ENCODE results near the gene NEIL3. TPM values are rescaled to one million over a fixed set of nuclear protein-coding genes. Genes with fewer than 3 reads are reported as not detected.

Gene NEIL3
- total and polyA plus RNA-seq, 2 experiments from 2014 or later = 2.4 to 3.7 TPM

GRCh38 chr4:177275999-177276398 is 33.7 kb upstream of the NEIL3 start:
- Histone ChIP-seq H3K9me3 (ENCODE audit: low read depth) (no peaks in the 10 kb centered on the region), H3K9ac (no peak overlapping the region)

GRCh38 chr4:177281351-177281909 is 28.2 kb upstream of the NEIL3 start:
- H4K20me1 ChIP-seq (ENCODE audit: insufficient read depth) = no peaks in the 10 kb centered on the region
- H3K9me2 ChIP-seq (ENCODE audit: insufficient read depth) = no peaks in the 10 kb centered on the region
- no peak overlapping the region for H3K27ac ChIP-seq
- no peak overlapping the region for H3K9ac ChIP-seq
- H3K27me3 ChIP-seq (replicated peaks; ENCODE audit: insufficient read depth) = no peaks in the 10 kb centered on the region
- in situ Hi-C loops (cut with MboI) = no loop called here
- TF ChIP-seq EZH2phosphoT487 (IDR thresholded peaks at IDR 0.05; ENCODE audit: insufficient read depth, low read depth) = no peak
- no peak for TF ChIP-seq EZH2 (IDR thresholded peaks at IDR 0.05; ENCODE audit: insufficient read depth, poor library complexity, severe bottlenecking)
- H3K4me1 ChIP-seq (ENCODE audit: insufficient read depth) = peaks cover 12% of the 10 kb centered on the region
- H3K79me2 ChIP-seq (ENCODE audit: insufficient read depth) = no peaks in the 10 kb centered on the region
- no peak overlapping the region for H3K4me3 ChIP-seq
- H3K4me2 ChIP-seq (ENCODE audit: unreplicated experiment) = no peak overlapping the region
- 80 to 87% methylated on average over 4 of the region's 4 CpGs for WGBS, 2 experiments (ENCODE audit: low coverage in 1 of 2, low lambda C conversion rate in 2 of 2, missing lambda C conversion rate in 2 of 2)
- H3K9me3 ChIP-seq (ENCODE audit: low read depth) = no peaks in the 10 kb centered on the region
- DNase-seq = peak; percentile 34
- H3K36me3 ChIP-seq (ENCODE audit: low read depth) = no peaks in the 10 kb centered on the region
- H3F3A ChIP-seq (ENCODE audit: insufficient read depth) = peaks cover 5% of the 10 kb centered on the region
- H2AFZ ChIP-seq = no peak overlapping the region

More at GRCh38 chr4:177275999-177276398, 33.7 kb upstream of the NEIL3 start:
- Histone ChIP-seq H3K79me2 (ENCODE audit: insufficient read depth) (no peaks in the 10 kb centered on the region), H3K27ac (no peak overlapping the region), H4K20me1 (ENCODE audit: insufficient read depth) (no peaks in the 10 kb centered on the region), H3F3A (ENCODE audit: insufficient read depth) (no peaks in the 10 kb centered on the region), H2AFZ (no peak overlapping the region), H3K4me3 (no peak overlapping the region), H3K9me2 (ENCODE audit: insufficient read depth) (no peaks in the 10 kb centered on the region), H3K4me2 (ENCODE audit: unreplicated experiment) (no peak overlapping the region), H3K27me3 (replicated peaks; ENCODE audit: insufficient read depth) (no peaks in the 10 kb centered on the region), H3K36me3 (ENCODE audit: low read depth) (no peaks in the 10 kb centered on the region), H3K4me1 (ENCODE audit: insufficient read depth) (no peaks in the 10 kb centered on the region)
- DNase-seq = no peak
- in situ Hi-C loops (cut with MboI) = no loop called here
- TF ChIP-seq EZH2phosphoT487 (IDR thresholded peaks at IDR 0.05; ENCODE audit: insufficient read depth, low read depth) (no peak), EZH2 (IDR thresholded peaks at IDR 0.05; ENCODE audit: insufficient read depth, poor library complexity, severe bottlenecking) (no peak)
- 49 to 52% methylated on average over 4 of the region's 4 CpGs for WGBS, 2 experiments (ENCODE audit: low coverage in 1 of 2, low lambda C conversion rate in 2 of 2, missing lambda C conversion rate in 2 of 2)

GRCh38 chr4:177282284-177282835 is 27.3 kb upstream of the NEIL3 start:
- Histone ChIP-seq H3K9ac (no peak overlapping the region), H3K4me1 (ENCODE audit: insufficient read depth) (peaks cover 12% of the 10 kb centered on the region), H4K20me1 (ENCODE audit: insufficient read depth) (no peaks in the 10 kb centered on the region), H3K79me2 (ENCODE audit: insufficient read depth) (no peaks in the 10 kb centered on the region), H2AFZ (no peak overlapping the region), H3F3A (ENCODE audit: insufficient read depth) (peaks cover 5% of the 10 kb centered on the region), H3K4me2 (ENCODE audit: unreplicated experiment) (no peak overlapping the region), H3K36me3 (ENCODE audit: low read depth) (no peaks in the 10 kb centered on the region), H3K27ac (no peak overlapping the region), H3K9me2 (ENCODE audit: insufficient read depth) (no peaks in the 10 kb centered on the region), H3K4me3 (no peak overlapping the region), H3K27me3 (replicated peaks; ENCODE audit: insufficient read depth) (no peaks in the 10 kb centered on the region), H3K9me3 (ENCODE audit: low read depth) (no peaks in the 10 kb centered on the region)
- no peak for DNase-seq
- in situ Hi-C loops (cut with MboI) = no loop called here
- 69% methylated on average over 5 of the region's 5 CpGs for WGBS, 2 experiments (ENCODE audit: low coverage in 1 of 2, low lambda C conversion rate in 2 of 2, missing lambda C conversion rate in 2 of 2)
- TF ChIP-seq EZH2 (IDR thresholded peaks at IDR 0.05; ENCODE audit: insufficient read depth, poor library complexity, severe bottlenecking) = no peak
- no peak for TF ChIP-seq EZH2phosphoT487 (IDR thresholded peaks at IDR 0.05; ENCODE audit: insufficient read depth, low read depth)

DNA sequence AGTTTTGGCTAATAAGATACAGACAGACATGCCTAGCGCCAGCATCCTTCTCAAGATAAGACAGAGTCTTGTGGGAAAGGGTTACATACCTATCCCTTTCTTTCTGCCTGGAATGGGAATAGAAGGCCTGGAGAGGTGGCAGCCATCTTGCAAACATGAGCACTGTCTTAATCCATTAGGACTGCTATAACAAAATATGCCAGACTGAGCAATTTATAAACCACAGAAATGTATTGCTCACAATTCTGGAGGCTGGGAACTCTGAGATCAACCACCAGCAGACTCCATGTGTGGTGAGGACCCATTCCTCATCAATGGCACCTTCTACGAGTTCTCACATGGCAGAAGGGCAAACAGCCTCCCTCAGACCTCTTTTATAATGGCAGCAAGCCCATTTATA is 26.5 kb upstream of the NEIL3 start:
- Histone ChIP-seq H3K36me3 (ENCODE audit: low read depth) (no peaks in the 10 kb centered on the region), H4K20me1 (ENCODE audit: insufficient read depth) (no peaks in the 10 kb centered on the region), H3K9ac (no peak overlapping the region), H3K27me3 (replicated peaks; ENCODE audit: insufficient read depth) (no peaks in the 10 kb centered on the region), H3F3A (ENCODE audit: insufficient read depth) (peaks cover 5% of the 10 kb centered on the region), H3K9me3 (ENCODE audit: low read depth) (no peaks in the 10 kb centered on the region), H3K4me1 (ENCODE audit: insufficient read depth) (peaks cover 12% of the 10 kb centered on the region), H3K4me3 (no peak overlapping the region), H3K9me2 (ENCODE audit: insufficient read depth) (no peaks in the 10 kb centered on the region), H3K4me2 (ENCODE audit: unreplicated experiment) (no peak overlapping the region), H3K79me2 (ENCODE audit: insufficient read depth) (no peaks in the 10 kb centered on the region), H2AFZ (peak overlapping the region; percentile 37), H3K27ac (no peak overlapping the region)
- TF ChIP-seq EZH2 (IDR thresholded peaks at IDR 0.05; ENCODE audit: insufficient read depth, poor library complexity, severe bottlenecking) = no peak
- TF ChIP-seq EZH2phosphoT487 (IDR thresholded peaks at IDR 0.05; ENCODE audit: insufficient read depth, low read depth) = no peak
- in situ Hi-C loops (cut with MboI) = no loop called here
- WGBS, 2 experiments (ENCODE audit: low coverage in 1 of 2, low lambda C conversion rate in 2 of 2, missing lambda C conversion rate in 2 of 2) = 44 to 64% methylated on average over 2 of the region's 2 CpGs
- DNase-seq = peak; percentile 70

Measured in GM23248 (cell line).